Measurements from ENCODE around the gene FMN1. TPM values are rescaled to one million over a fixed set of nuclear protein-coding genes. Genes with fewer than 3 reads are reported as not detected.

The FMN1 gene
- total and polyA plus RNA-seq, 2 of the 8 experiments (the other 6 are each of a cell fraction or from before 2014, with no cell fraction given), result 0.27 to 3.7 TPM

DNA sequence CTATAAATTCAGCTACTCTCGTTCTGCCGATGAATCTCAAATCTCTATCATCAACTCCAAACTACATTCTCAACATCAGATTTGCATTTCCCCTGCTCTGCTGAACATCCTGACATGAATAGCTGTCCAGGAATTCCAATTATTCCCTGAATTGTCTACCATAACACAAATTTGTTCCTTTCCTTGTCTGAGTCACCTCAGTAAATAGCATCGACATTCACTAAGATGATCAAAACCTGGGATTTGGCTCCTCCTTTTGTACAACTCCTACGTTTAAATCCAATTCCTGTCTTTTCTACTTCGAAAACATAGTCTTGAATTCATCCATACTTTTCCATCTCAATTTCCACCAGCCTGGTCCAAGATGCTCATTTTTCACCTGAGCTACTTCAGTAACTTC is 369.7 kb downstream of the FMN1 start (continued):
- no peak for TF ChIP-seq CHD7 (IDR thresholded peaks at IDR 0.05; ENCODE audit: insufficient replicate concordance, low read length)
- TF ChIP-seq BCL11A (IDR thresholded peaks at IDR 0.05; ENCODE audit: low read depth in 2 of 2, low read length in 2 of 2), result no peak
